Stimulated activated CD4-positive, alpha-beta T cell treated with anti-CD3 and anti-CD28 coated beads, Interleukin-4, amount 100 ng/mL, for 24 hours (primary cell): Measurements from ENCODE around the gene RAC2.

Experiments used
- DNase-seq: peaks from one replicate; pipeline ENCODE4 v3.0.0-alpha.2; 2020

The RAC2 gene

DNA sequence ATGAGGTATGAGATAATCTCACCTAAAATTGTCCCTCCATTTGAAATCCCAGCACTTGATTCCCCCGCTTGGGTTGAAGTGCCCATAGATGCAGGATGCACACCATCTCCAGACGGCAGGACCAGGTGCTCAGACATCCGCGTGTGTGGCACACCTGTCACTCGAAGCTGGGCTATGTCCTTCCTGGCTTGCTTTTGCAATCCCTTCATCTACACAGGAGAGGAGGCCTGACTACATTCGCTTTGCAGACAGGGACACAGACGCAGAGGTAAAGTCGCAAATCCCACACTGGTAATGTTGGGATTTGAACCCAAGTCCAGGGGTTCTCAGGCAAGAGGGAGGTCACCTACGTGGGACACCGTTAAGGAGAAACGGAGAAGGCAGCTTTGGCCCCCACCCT is 31.1 kb upstream of the RAC2 start:
- DNase-seq: no peak

GRCh38 chr22:37274380-37274862 is 30.4 kb upstream of the RAC2 start:
- no peak for DNase-seq

- DNase-seq: no peak
Measured at GRCh38 chr22:37273846-37274225, 29.8 kb upstream of the RAC2 start.

DNA sequence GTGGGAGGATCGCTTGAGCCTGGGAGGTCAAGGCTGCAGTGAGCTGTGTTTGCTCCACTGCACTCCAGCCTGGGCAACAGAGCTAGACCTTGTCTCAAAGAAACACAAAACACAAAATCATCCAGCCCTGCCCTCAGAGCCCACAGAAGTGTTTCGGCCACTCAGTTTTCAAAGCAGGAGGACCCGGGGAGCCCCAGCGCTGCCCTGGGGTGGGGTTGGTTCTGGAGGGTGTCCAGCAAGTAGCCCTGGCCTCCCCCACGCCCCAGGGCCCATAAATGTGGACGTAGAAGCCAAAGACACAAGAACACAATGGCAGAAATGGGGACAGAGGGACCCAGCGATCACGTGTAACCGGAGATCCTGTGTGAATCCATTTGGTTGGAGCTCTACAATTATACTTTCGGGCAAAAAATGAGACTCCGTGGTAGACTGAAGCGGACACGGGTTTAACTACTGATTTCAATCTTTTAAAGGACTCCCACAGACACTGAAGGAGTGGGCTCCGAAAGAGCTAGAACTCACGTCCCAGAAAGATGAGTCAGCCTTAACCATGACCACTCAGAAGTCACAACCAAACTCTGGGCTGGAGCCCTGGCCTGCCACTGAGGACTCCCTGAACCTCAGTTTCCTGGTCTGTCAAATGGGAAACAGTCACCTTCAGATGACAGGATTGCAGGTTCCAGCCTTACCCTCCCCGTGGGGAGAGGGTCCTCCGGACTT is 29.2 kb upstream of the RAC2 start:
- DNase-seq: peak; percentile 32

- no peak for DNase-seq
Measured at GRCh38 chr22:37270928-37271650, 27.0 kb upstream of the RAC2 start.

DNA sequence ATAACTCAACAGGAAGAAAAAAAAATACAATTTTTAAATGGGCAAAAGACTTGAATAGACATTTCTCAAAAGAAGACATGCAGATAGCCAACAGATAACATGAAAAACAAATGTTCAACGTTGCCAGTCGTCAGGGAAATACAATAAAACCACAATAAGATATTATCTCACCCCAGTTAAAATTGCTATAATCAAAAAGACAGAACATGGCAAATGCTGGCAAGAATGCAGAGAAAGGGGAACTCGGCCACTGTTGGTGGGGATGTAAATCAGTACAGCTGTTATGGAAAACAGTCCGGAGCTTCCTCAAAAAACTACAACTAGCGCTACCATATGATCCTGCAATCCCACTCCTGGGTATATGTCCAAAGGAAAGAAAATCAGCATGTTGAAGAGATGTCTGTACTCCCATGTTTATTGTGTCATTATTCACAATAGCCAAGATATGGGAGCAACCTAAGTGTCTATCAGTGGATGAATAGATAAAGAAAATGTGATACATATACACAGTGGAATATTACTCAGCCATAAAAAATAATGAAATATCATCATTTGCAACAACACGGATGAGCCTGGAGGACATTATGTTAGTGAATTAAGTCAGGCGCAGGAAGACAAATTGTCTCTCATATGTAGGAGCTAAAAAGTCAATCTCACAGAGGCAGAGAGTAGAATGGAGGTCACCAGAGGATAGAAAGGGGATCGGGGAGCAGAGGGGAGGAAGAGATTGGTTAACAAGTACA is 26.0 kb upstream of the RAC2 start:
- no peak for DNase-seq

DNA sequence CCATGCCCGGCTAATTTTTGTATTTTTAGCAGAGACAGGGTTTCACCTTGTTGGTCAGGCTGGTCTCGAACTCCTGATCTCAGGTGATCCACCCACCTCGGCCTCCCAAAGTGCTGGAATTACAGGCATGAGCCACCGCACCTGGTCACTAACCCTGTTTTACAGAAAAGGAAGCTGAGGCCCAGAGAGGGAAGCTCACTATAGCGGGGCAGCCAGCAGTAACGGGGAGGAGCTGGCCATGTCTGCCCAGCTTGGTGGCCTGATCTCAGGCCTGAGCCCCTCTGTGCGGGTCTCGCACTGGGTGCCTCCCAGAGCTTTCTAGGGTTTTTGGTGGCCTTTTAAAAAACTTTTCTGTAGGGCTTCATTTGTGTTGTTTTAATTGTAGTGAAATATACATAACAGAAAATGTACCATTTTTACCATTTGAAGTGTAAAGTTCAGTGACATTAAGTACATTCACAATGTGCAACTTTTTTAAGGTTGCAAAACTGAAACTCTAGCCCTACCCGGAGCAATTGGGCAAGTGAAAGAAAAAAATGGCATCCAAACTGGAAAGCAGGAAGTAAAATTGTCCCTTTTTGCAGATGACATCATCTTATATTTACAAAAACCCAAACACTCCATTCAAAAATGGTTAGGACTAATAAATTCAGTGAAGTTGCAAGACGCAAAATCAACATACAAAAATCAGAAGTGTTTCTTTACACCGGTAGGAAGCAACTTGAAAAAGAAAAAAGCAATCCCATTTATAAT is 23.8 kb upstream of the RAC2 start:
- no peak for DNase-seq

GRCh38 chr22:37267135-37267587 is 23.1 kb upstream of the RAC2 start:
- DNase-seq: peak; percentile 70

DNA sequence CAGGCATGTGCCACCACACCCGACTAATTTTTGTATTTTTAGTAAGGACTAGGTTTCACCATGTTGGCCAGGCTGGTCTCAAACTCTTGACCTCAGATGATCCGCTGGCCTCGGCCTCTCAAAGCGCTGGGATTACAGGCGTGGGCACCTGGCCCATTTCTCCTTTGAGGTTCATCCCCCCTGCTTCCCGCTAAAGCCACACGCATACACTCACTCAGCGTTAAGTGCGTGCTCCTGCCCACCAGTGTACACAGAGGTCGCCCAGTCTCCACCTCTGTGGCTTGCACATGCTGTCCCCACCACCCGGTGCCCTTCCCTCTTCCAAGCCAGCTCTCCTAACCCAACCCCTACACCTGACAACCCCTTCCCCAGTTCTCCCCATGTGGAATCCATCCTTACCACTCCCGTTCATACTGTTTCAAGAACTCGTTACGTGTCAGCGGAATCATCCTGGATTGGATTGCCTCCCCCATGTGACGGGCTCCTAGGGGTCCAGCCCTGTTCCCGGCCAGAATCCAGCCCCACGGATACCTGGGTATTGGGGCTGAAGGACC is 22.6 kb upstream of the RAC2 start:
- no peak for DNase-seq

GRCh38 chr22:37263966-37264887 is 20.2 kb upstream of the RAC2 start:
- no peak for DNase-seq

- no peak for DNase-seq
Measured at GRCh38 chr22:37262346-37262745, 18.3 kb upstream of the RAC2 start.

DNA sequence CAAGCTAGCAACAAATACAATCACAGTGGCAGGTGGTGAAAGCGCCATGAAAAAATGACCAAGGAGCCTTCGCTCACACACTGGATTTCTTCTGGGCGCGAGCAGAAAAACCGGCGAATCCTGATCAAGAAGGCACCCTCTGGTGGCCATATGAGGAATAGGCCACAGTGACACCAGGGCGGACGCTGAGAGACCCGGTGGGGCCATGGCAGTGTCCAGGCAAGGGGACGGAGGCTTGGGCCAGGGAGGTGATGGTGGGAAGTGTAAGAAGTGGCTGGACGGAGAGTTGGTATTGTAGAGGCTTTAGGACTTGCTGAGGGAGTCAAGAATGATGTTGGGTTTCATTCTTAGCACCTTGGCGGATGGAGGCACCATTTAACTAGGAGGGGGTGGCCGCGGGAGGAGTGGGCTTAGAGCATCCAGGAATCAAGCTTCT is 16.9 kb upstream of the RAC2 start:
- DNase-seq: peak; percentile 68

DNA sequence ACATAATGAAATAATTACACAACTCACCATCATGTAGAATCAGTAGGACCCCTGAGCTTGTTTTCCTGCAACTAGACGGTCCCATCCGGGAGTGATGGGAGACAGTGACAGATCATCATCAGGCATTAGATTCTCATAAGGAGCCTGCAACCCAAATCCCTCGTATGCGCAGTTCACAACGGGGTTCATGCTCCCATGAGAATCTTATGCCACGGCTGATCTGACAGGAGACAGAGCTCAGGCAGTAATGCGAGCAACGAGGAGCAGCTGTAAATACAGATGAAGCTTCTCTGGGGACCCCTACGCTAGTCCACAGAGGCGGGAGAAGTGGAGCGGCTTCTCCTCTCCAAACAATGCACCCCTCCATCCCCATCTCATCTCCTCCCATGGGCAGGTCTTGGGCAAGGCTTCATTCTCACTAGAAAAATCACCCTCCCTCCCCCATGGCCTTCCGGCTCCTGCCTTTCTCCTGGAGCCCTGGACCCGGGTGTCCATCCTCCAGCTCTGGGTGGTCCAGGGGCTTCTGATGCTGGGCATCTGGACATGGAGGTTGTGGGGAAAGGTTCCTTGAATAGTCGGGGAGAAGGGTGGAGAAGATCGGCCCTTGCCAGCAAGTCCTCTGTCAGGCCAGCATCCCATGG is 16.2 kb upstream of the RAC2 start:
- DNase-seq: no peak

GRCh38 chr22:37259540-37260029 is 15.5 kb upstream of the RAC2 start:
- DNase-seq: no peak

- no peak for DNase-seq
Measured at GRCh38 chr22:37258753-37259401, 14.8 kb upstream of the RAC2 start.

- DNase-seq: no peak
Measured at GRCh38 chr22:37258005-37258752, 14.1 kb upstream of the RAC2 start.

DNA sequence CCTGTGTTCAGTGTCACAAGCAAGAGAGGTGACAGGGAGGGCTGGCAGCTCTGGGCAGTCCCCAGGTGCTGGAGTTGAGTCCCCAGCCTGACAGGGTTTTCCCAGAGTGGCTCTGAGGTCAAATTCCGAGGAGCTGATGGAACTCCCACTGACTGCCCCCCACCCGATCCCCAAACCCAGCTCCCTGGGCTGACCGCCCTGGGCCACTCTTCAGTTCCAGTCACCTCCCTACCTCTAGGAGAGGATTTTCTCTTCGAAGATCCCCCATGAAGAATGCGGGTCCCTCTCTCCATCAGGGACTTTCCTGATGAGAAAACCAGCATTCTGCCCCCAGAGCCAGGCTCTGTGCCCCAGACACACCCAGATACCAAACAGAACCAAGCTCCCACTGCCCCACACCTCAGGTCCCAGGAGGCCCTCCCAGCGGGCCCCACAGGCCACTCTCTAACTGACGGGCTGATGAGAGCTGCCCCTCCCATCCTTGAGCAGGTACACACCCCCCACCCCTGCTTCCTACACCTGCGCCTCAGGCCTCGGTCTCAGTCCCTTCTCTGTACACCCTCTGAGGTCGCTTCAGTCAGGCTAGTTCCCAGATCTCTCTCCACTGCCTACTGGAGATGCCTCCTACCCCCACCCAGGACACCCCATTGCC is 12.1 kb upstream of the RAC2 start:
- DNase-seq: no peak

GRCh38 chr22:37255558-37256006 is 11.5 kb upstream of the RAC2 start:
- no peak for DNase-seq

GRCh38 chr22:37254867-37255233 is 10.8 kb upstream of the RAC2 start:
- no peak for DNase-seq
